WTC11 (cell line): Measurements from ENCODE around the gene CACNA1H. TPM values are rescaled to one million over a fixed set of nuclear protein-coding genes. Genes with fewer than 3 reads are reported as not detected.

Experiments used
- ATAC-seq: fragments of 200-7000 bp; cut with Tn5 transposase; 2 replicates; pipeline ENCODE4 v1.10.0; 2021; ENCODE audit warnings: mild to moderate bottlenecking, moderate library complexity
- CTCF ChIA-PET: fragments of 300-600 bp; sonication (Branson Sonifier 250); formaldehyde crosslinking; loops from one replicate; lab custom pipeline; 2021; ENCODE audit warnings: antibody characterized with exemption; lab: Charles Lee
- POLR2A ChIA-PET: fragments of 350-600 bp; sonication (Branson Sonifier 250); formaldehyde crosslinking; loops from one replicate; lab custom pipeline; 2021; ENCODE audit warnings: antibody characterized with exemption; lab: Charles Lee
- DNase-seq: peaks from one replicate; pipeline ENCODE4 v3.0.0; 2021; ENCODE audit warnings: low spot score
- H3K27ac Mint-ChIP-seq: 2 replicates; pipeline ENCODE4 v1.8.0; 2021; ENCODE audit warnings: mixed read lengths
- H3K27me3 Mint-ChIP-seq: 2 replicates; pipeline ENCODE4 v1.8.0; 2021; ENCODE audit warnings: low read depth, mild to moderate bottlenecking, moderate library complexity, mixed read lengths
- H3K36me3 Mint-ChIP-seq: 2 replicates; pipeline ENCODE4 v1.8.0; 2021; ENCODE audit warnings: mixed read lengths
- H3K4me1 Mint-ChIP-seq: 2 replicates; pipeline ENCODE4 v1.8.0; 2022; ENCODE audit warnings: mixed read lengths
- H3K4me3 Mint-ChIP-seq: 2 replicates; pipeline ENCODE4 v1.8.0; 2021; ENCODE audit warnings: mild to moderate bottlenecking, moderate library complexity, mixed read lengths
- H3K9me3 Mint-ChIP-seq: 2 replicates; pipeline ENCODE4 v1.8.0; 2021; ENCODE audit warnings: mixed read lengths
- ATF1 ChIP-seq: sonication (generic); formaldehyde crosslinking; IDR thresholded peaks from 2 replicates; pipeline ENCODE4 v1.8.1; 2023; ENCODE audit warnings: mild to moderate bottlenecking, moderate library complexity, missing genetic modification reagents
- CREB1 ChIP-seq: sonication (generic); formaldehyde crosslinking; IDR thresholded peaks from 2 replicates; pipeline ENCODE4 v1.8.0; 2023; ENCODE audit warnings: mild to moderate bottlenecking, missing genetic modification reagents
- E2F1 ChIP-seq: sonication (generic); formaldehyde crosslinking; IDR thresholded peaks from 2 replicates; pipeline ENCODE4 v1.8.0; 2022; ENCODE audit warnings: mild to moderate bottlenecking, missing genetic modification reagents
- FOXP1 ChIP-seq: sonication (generic); formaldehyde crosslinking; IDR thresholded peaks from 2 replicates; pipeline ENCODE4 v1.8.0; 2022; ENCODE audit warnings: missing genetic modification reagents, mild to moderate bottlenecking, moderate library complexity, borderline replicate concordance
- GABPB1 ChIP-seq: sonication (generic); formaldehyde crosslinking; IDR thresholded peaks from 2 replicates; pipeline ENCODE4 v1.8.1; 2023; ENCODE audit warnings: mild to moderate bottlenecking, missing genetic modification reagents
- HMGXB4 ChIP-seq: sonication (generic); formaldehyde crosslinking; IDR thresholded peaks from 2 replicates; pipeline ENCODE4 v1.8.1; 2023; ENCODE audit warnings: mild to moderate bottlenecking, moderate library complexity, missing genetic modification reagents
- JUN ChIP-seq: sonication (generic); formaldehyde crosslinking; IDR thresholded peaks from 2 replicates; pipeline ENCODE4 v1.8.0; 2023; ENCODE audit warnings: mild to moderate bottlenecking, missing genetic modification reagents
- PRDM15 ChIP-seq: sonication (generic); formaldehyde crosslinking; IDR thresholded peaks from 2 replicates; pipeline ENCODE4 v1.8.0; 2022; ENCODE audit warnings: missing genetic modification reagents
- STAT6 ChIP-seq: sonication (generic); formaldehyde crosslinking; conservative IDR thresholded peaks from 2 replicates; pipeline ENCODE4 v1.8.1; 2023; ENCODE audit warnings: mild to moderate bottlenecking, low read depth, missing genetic modification reagents, moderate library complexity
- TEAD1 ChIP-seq: sonication (generic); formaldehyde crosslinking; IDR thresholded peaks from 2 replicates; pipeline ENCODE4 v1.8.0; 2022; ENCODE audit warnings: mild to moderate bottlenecking, missing genetic modification reagents
- USF1 ChIP-seq: sonication (generic); formaldehyde crosslinking; IDR thresholded peaks from 2 replicates; pipeline ENCODE4 v1.8.0; 2022; ENCODE audit warnings: mild to moderate bottlenecking, missing genetic modification reagents
- USF2 ChIP-seq: sonication (generic); formaldehyde crosslinking; IDR thresholded peaks from 2 replicates; pipeline ENCODE4 v1.8.1; 2023; ENCODE audit warnings: mild to moderate bottlenecking, missing genetic modification reagents, moderate library complexity
- ZNF121 ChIP-seq: sonication (generic); formaldehyde crosslinking; IDR thresholded peaks from 2 replicates; pipeline ENCODE4 v1.8.0; 2023; ENCODE audit warnings: missing genetic modification reagents
- total RNA-seq: library from RNA; stranded (reverse); gene quantifications from 3 replicates; pipeline ENCODE4 v1.2.3, GENCODE V29; 2021

The CACNA1H gene
- total RNA-seq, 1 experiment from 2014 or later = 38.0 TPM

GRCh38 chr16:1174477-1175357 lies 21.8 kb downstream of the CACNA1H start:
- Mint-ChIP-seq H3K4me3 (no peak overlapping the region), H3K4me1 (no peaks in the 10 kb centered on the region), H3K27me3 (no peaks in the 10 kb centered on the region), H3K36me3 (no peaks in the 10 kb centered on the region), H3K9me3 (no peaks in the 10 kb centered on the region), H3K27ac (no peak overlapping the region)
- CTCF ChIA-PET = interaction anchor here (0.6 to 1.4 kb wide), 2 partner anchors 19 to 71 kb away, joined by 3 to 4 read pairs; no protein-coding TSS in a partner anchor
- TF ChIP-seq CREB1 = no peak
- no peak for TF ChIP-seq USF1
- TF ChIP-seq JUN (CRISPR knock-in tag) = no peak
- TF ChIP-seq ZNF121 (CRISPR knock-in tag) = no peak
- no peak for TF ChIP-seq TEAD1 (CRISPR knock-in tag)
- TF ChIP-seq PRDM15 (CRISPR knock-in tag) = no peak
- no peak for TF ChIP-seq E2F1 (CRISPR knock-in tag)
- no peak for TF ChIP-seq STAT6 (CRISPR knock-in tag)
- no peak for TF ChIP-seq GABPB1 (CRISPR knock-in tag)
- no peak for TF ChIP-seq HMGXB4 (CRISPR knock-in tag)
- ATAC-seq (no peak), DNase-seq (no peak)
- POLR2A ChIA-PET = no interaction called here

- no peaks in the 10 kb centered on the region for H3K36me3 Mint-ChIP-seq
- no peak for DNase-seq
- ATAC-seq = no peak
- no peaks in the 10 kb centered on the region for H3K4me1 Mint-ChIP-seq
- TF ChIP-seq ATF1 = no peak
- TF ChIP-seq FOXP1 (CRISPR knock-in tag) = peak; percentile 7; the same call in 1 of the 2 replicates
- TF ChIP-seq USF2 = no peak
- no peak overlapping the region for H3K4me3 Mint-ChIP-seq
- ChIA-PET POLR2A (no interaction called here), CTCF (interaction anchor here (1.4 kb wide), 1 partner anchor 72 kb away, joined by 3 read pairs; no protein-coding TSS in a partner anchor)
- no peaks in the 10 kb centered on the region for H3K9me3 Mint-ChIP-seq
- H3K27me3 Mint-ChIP-seq = no peaks in the 10 kb centered on the region
- H3K27ac Mint-ChIP-seq = no peak overlapping the region
Measured at GRCh38 chr16:1175566-1176279, 22.8 kb downstream of the CACNA1H start.
